GM12878 (cell line): ENCODE data around the gene FOXA2.

Source experiments
- EP300 ChIP-seq, 2 experiments: fragments of 150-350 bp in 1 of 2; IDR thresholded peaks; 2 replicates each; pipeline ENCODE4 v1.6.1; 2011 to 2012; ENCODE audit warnings: low read depth in 2 of 2, low read length in 2 of 2, borderline replicate concordance in 1 of 2, improper control_type of control experiment in 1 of 2, inconsistent platforms in 1 of 2; ENCODE audit not compliant: control insufficient read depth in 1 of 2
- POLR2A ChIP-seq: IDR thresholded peaks from 2 replicates; pipeline ENCODE4 v1.6.1; 2011; ENCODE audit warnings: low read depth, mild to moderate bottlenecking, low read length

DNA sequence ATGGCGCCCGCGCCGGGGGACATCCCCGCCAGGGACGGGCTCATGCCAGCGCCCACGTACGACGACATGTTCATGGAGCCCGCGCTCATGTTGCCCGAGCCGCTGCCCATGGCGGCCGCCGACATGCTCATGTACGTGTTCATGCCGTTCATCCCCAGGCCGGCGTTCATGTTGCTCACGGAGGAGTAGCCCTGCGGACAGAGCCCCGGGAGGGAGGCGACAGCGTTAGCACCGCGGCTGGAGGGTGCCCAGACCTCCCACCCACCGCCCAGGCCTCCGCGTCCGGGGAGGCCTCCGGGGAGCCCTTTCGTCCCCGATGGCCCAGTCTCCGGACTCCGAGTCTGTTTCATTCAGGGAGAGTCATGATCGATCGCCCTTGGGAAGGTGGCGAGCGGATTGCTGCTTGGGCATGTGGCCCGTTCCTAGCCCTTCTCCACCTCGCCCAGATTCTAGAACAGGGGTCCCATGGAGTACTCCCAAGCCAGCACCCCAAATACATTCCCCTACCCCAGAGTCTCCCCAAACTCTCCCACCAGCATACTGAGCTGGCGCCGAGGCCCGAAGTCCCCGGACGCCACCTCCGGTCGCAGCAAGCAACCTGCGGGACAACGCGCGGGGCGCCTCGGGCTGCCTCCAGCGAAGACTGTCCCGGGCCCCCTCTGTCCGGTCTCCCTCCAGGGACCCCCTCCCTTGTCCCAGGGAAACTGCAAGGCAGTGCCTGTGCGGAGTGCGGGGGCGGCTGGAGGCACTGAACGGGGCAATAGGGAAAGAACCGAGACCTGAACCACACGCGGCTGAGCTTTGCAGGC is 1.2 kb downstream of the FOXA2 start:
- TF ChIP-seq EP300 (IDR thresholded peaks at IDR 0.05; ENCODE audit: borderline replicate concordance in 1 of 2, control insufficient read depth in 1 of 2, low read depth in 2 of 2, low read length in 2 of 2): no peak
- no peak for TF ChIP-seq POLR2A
